Esophagus squamous epithelium (tissue), 4 donors: ENCODE measurements around the gene CYSLTR2.

Experiments
- POLR2A ChIP-seq, 4 donors: fragments of 450-650 bp; IDR thresholded peaks; one replicate each; pipeline ENCODE4 v1.6.1; 2017; ENCODE audit warnings: antibody characterized with exemption in 4 of 4, mild to moderate bottlenecking in 4 of 4, moderate library complexity in 3 of 4
- TF ChIP-seq, protein P1 (sequence below), 6 experiments: fragments of 450-650 bp in 4 of 6; fragments of 200-600 bp in 2 of 6; sonication (generic) in 2 of 6; IDR thresholded peaks; one replicate each; pipeline ENCODE4 v1.5.1; 2016 to 2019; ENCODE audit warnings: antibody characterized with exemption in 6 of 6, mild to moderate bottlenecking in 4 of 6, moderate library complexity in 4 of 6

GRCh38 chr13:48635478-48635877 is 18.3 kb upstream of the CYSLTR2 start:
- TF ChIP-seq, protein P1, sequence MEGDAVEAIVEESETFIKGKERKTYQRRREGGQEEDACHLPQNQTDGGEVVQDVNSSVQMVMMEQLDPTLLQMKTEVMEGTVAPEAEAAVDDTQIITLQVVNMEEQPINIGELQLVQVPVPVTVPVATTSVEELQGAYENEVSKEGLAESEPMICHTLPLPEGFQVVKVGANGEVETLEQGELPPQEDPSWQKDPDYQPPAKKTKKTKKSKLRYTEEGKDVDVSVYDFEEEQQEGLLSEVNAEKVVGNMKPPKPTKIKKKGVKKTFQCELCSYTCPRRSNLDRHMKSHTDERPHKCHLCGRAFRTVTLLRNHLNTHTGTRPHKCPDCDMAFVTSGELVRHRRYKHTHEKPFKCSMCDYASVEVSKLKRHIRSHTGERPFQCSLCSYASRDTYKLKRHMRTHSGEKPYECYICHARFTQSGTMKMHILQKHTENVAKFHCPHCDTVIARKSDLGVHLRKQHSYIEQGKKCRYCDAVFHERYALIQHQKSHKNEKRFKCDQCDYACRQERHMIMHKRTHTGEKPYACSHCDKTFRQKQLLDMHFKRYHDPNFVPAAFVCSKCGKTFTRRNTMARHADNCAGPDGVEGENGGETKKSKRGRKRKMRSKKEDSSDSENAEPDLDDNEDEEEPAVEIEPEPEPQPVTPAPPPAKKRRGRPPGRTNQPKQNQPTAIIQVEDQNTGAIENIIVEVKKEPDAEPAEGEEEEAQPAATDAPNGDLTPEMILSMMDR (IDR thresholded peaks at IDR 0.05): no peak
- no peak for TF ChIP-seq POLR2A (IDR thresholded peaks at IDR 0.05)
